Prostate gland (tissue), 2 donors: ENCODE results near the gene ENOX1. TPM values are rescaled to one million over a fixed set of nuclear protein-coding genes. Genes with fewer than 3 reads are reported as not detected.
A peak's percentile ranks its signal among the peaks of the same experiment; 100 is the strongest.

Experiments used
- DNase-seq: peaks from one replicate; pipeline ENCODE4 v3.0.0-alpha.2; 2019; ENCODE audit warnings: low spot score
- H3K27ac ChIP-seq, 2 donors: fragments of 200-600 bp; sonication (generic); 2 replicates each; pipeline ENCODE4 v1.5.1; 2017 to 2019
- H3K27me3 ChIP-seq: fragments of 200-600 bp; sonication (generic); replicated peaks from 2 replicates; pipeline ENCODE4 v1.5.1; 2019; ENCODE audit not compliant: insufficient read depth
- H3K36me3 ChIP-seq, 2 donors: fragments of 200-600 bp; sonication (generic); 1 replicate in 1 of 2; 2 replicates in 1 of 2; pipeline versions ENCODE4 v1.5.1 to v1.8.1; 2017 to 2019
- H3K4me1 ChIP-seq: fragments of 200-600 bp; sonication (generic); replicated peaks from 2 replicates; pipeline ENCODE4 v1.5.1; 2019
- H3K4me3 ChIP-seq, 2 donors: fragments of 200-600 bp; sonication (generic); 2 replicates each; pipeline ENCODE4 v1.5.1; 2017 to 2019
- H3K9me3 ChIP-seq: fragments of 200-600 bp; sonication (generic); 2 replicates; pipeline ENCODE4 v1.5.1; 2017
- POLR2A ChIP-seq: fragments of 450-650 bp; IDR thresholded peaks from one replicate; pipeline ENCODE4 v1.6.1; 2016; ENCODE audit warnings: antibody characterized with exemption, mild to moderate bottlenecking
- POLR2AphosphoS5 ChIP-seq: sonication (generic); formaldehyde crosslinking; IDR thresholded peaks from one replicate; pipeline ENCODE4 v1.6.1; 2017; ENCODE audit warnings: antibody characterized with exemption
- WGBS: methylation state at CpG from one replicate; pipeline ENCODE4 v1.1.5; 2018; 5-methylcytosine and 5-hydroxymethylcytosine counted together
- intact Hi-C: fragments of 100-400 bp; cut with DNase I; formaldehyde crosslinking; loops from one replicate; pipeline ENCODE4 v1.14.2; 2022
- total RNA-seq, 2 donors: library from RNA; depleted of rRNA; stranded (reverse); fragments of >200 nt; gene quantifications; one replicate each; pipeline ENCODE4 v1.1.0, GENCODE V29; 2016
- TF ChIP-seq, protein P1 (sequence below), 4 experiments: fragments of 200-600 bp in 2 of 4; fragments of 450-650 bp in 2 of 4; sonication (generic) in 2 of 4; IDR thresholded peaks; 1 replicate in 3 of 4; 2 replicates in 1 of 4; pipeline ENCODE4 v1.5.1; 2016 to 2019; ENCODE audit warnings: antibody characterized with exemption in 4 of 4, mild to moderate bottlenecking in 2 of 4, moderate library complexity in 2 of 4

The ENOX1 gene
- total RNA-seq, 2 donors from 2014 or later = 4.5 to 5.3 TPM

GRCh38 chr13:43518833-43519232 is 267.9 kb downstream of the ENOX1 start:
- no peak overlapping the region for H3K27ac ChIP-seq
- intact Hi-C loops = loop anchor here (5.0 to 10.0 kb wide), 2 partner anchors 214 to 268 kb away; partner anchors contain the start of gene ENOX1
- H3K4me1 ChIP-seq = no peaks in the 10 kb centered on the region
- H3K27me3 ChIP-seq = no peaks in the 10 kb centered on the region
- no peak overlapping the region for H3K4me3 ChIP-seq
- TF ChIP-seq POLR2A (no peak), POLR2AphosphoS5 (no peak)
- TF ChIP-seq, protein P1, sequence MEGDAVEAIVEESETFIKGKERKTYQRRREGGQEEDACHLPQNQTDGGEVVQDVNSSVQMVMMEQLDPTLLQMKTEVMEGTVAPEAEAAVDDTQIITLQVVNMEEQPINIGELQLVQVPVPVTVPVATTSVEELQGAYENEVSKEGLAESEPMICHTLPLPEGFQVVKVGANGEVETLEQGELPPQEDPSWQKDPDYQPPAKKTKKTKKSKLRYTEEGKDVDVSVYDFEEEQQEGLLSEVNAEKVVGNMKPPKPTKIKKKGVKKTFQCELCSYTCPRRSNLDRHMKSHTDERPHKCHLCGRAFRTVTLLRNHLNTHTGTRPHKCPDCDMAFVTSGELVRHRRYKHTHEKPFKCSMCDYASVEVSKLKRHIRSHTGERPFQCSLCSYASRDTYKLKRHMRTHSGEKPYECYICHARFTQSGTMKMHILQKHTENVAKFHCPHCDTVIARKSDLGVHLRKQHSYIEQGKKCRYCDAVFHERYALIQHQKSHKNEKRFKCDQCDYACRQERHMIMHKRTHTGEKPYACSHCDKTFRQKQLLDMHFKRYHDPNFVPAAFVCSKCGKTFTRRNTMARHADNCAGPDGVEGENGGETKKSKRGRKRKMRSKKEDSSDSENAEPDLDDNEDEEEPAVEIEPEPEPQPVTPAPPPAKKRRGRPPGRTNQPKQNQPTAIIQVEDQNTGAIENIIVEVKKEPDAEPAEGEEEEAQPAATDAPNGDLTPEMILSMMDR (IDR thresholded peaks at IDR 0.05) = no peak
- H3K9me3 ChIP-seq = no peaks in the 10 kb centered on the region
- no peak for DNase-seq
- H3K36me3 ChIP-seq = no peaks in the 10 kb centered on the region

DNA sequence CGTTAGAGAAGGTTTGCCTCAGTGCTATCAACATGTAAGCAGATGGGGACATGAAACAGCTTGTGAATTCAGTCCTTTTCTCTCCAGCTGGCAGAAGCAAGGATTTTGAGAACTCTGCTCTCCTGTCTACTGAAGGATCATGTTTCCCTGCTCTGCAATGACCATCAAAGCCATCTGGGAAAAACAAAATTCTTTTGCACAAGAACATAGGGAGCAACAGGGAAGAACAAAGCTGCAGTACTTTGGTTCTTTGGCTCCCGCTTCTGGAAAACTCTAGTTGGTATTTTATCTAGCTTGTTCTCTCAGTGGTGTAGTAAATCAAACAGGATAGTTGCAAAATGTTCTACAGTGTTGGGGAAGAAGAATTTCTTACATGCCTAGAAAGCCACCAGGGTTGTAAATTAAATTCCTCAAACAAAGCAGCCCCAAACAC is 270.4 kb downstream of the ENOX1 start:
- 9% methylated on average over 2 of the region's 2 CpGs for WGBS
- DNase-seq = peak; percentile 63
- Histone ChIP-seq H3K27me3 (no peaks in the 10 kb centered on the region), H3K4me1 (no peaks in the 10 kb centered on the region), H3K27ac (peak overlapping the region; percentile 35 to 53), H3K36me3 (no peaks in the 10 kb centered on the region), H3K9me3 (no peaks in the 10 kb centered on the region), H3K4me3 (no peak overlapping the region)
- intact Hi-C loops = loop anchor here (5.0 to 10.0 kb wide), 2 partner anchors 212 to 271 kb away; partner anchors contain the start of gene ENOX1
- TF ChIP-seq POLR2A (no peak), POLR2AphosphoS5 (peak; percentile 89)

DNA sequence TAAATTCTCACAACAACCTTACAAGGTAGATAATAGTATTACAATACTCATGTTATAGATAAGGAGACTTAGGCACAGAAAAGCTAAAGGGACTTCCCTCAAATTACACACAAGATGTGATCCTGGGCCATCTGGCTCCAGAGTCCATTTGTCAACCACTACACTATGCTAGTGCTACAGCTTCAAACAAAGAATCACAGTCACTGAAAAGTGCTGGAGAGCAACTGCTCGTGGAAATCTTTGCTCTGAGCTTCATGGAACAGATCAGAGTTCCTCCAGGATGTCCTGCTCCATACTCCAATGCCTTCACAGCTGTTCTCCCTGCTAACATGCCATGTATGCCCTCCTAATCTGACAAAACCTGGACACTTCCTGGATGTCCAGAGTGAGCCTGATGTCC is 271.2 kb downstream of the ENOX1 start:
- no peak for TF ChIP-seq POLR2AphosphoS5
- intact Hi-C loops = loop anchor here (5.0 to 10.0 kb wide), 2 partner anchors 211 to 272 kb away; partner anchors contain the start of gene ENOX1
- WGBS = 84% methylated on average over 1 of the region's 1 CpG
- H3K4me1 ChIP-seq = no peaks in the 10 kb centered on the region
- no peak overlapping the region for H3K4me3 ChIP-seq
- no peak for DNase-seq
- no peaks in the 10 kb centered on the region for H3K9me3 ChIP-seq
- H3K36me3 ChIP-seq = no peaks in the 10 kb centered on the region
- H3K27me3 ChIP-seq = no peaks in the 10 kb centered on the region
- H3K27ac ChIP-seq = peak overlapping the region; percentile 35 to 53

DNA sequence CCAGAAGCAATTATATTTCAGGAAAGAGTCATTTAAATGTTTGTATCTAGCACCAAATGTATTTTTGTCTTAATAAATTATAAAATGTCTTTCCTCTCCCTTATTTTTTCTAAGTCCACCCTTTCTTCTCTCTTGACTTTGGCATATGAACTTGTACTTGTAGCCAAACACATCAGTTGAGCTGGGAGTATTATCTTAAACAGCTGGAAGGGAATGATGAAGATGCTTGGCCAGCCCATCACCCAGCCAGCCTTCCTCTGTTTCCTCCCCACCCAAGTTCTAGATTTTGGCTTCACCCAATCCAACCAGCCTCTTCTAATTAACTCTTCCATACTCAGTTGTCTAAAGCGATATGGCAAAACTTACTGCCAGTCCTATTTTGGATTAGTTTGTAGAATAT is 272.5 kb downstream of the ENOX1 start:
- intact Hi-C loops = loop anchor here (5.0 to 10.0 kb wide), 2 partner anchors 177 to 210 kb away; no protein-coding TSS in a partner anchor
- 100% methylated on average over 1 of the region's 1 CpG for WGBS
- Histone ChIP-seq H3K9me3 (no peaks in the 10 kb centered on the region), H3K4me3 (no peak overlapping the region), H3K36me3 (no peaks in the 10 kb centered on the region), H3K27ac (no peak overlapping the region), H3K27me3 (no peaks in the 10 kb centered on the region), H3K4me1 (no peaks in the 10 kb centered on the region)
- TF ChIP-seq, protein P1 (IDR thresholded peaks at IDR 0.05) = no peak
- TF ChIP-seq POLR2A (no peak), POLR2AphosphoS5 (no peak)
- DNase-seq = no peak

DNA sequence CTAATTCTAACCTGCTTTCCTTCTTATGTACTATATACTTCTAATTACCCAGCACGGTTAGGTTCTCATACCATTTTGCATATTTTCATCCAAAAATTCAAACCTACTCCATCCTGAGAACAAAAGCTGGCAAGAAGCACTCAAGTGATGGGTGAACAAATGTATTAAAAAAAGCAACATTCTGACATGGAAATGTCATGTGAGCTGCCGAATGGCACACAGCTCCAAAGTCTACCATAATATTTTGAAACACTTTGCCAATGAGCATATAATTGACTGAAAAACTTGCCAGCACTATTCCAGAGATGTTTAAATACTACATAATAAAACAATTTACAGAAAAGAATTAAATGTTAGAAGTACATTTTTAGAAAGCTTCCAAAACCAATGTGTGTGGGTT is 274.6 kb downstream of the ENOX1 start:
- Histone ChIP-seq H3K27ac (peak overlapping the region in 1 of 2 donors; percentile 4), H3K27me3 (no peaks in the 10 kb centered on the region), H3K36me3 (no peaks in the 10 kb centered on the region), H3K4me3 (no peak overlapping the region), H3K9me3 (no peaks in the 10 kb centered on the region), H3K4me1 (no peaks in the 10 kb centered on the region)
- no peak for DNase-seq
- no peak for TF ChIP-seq POLR2AphosphoS5
- TF ChIP-seq POLR2A = no peak
- TF ChIP-seq, protein P1 (IDR thresholded peaks at IDR 0.05) = no peak
- intact Hi-C loops = loop anchor here (5.0 to 10.0 kb wide), 2 partner anchors 175 to 207 kb away; no protein-coding TSS in a partner anchor
- WGBS = 71% methylated on average over 2 of the region's 2 CpGs
